ENCODE measurements around the gene CDH13.

The CDH13 gene

DNA sequence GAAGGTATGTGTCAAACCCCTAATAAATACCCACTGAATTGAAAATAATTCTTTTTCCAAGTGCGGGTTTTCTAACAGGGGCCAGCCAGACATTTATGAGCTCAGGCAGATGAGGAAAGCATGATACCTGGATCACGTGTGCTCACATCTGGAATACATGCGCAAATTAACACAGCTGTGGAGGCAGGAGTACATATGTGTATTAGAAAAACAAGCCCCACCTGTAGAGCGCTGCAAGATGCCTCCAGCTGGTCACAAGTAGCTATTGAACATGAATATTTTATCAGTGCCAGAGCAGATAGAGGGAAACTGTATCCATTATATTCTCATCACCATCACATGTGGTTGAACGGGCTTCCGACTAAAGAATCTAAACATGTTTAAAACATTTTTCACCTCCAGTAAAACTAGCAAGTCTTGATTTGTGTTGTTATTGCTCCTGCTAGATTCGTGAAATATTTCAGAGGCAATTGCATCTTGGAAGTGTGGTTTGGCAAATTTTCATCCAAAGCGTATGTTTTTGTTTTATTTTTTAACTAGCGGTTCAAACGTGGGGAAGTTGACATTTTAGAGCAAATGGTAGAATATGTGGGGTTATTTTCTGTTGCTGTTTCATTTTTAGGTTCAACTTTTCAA, 482.8 kb downstream of the CDH13 start:
- Histone ChIP-seq H3K36me3 (ENCODE audit: insufficient read depth, low read length) (no peaks in the 10 kb centered on the region), H3K27me3 (ENCODE audit: insufficient read depth, low read length) (no peaks in the 10 kb centered on the region), H3K27ac (ENCODE audit: low read depth, low read length) (no peak overlapping the region), H3K79me2 (ENCODE audit: control insufficient read depth, insufficient read depth, low read length, unreplicated experiment) (no peaks in the 10 kb centered on the region), H3K4me1 (ENCODE audit: control insufficient read depth, insufficient read depth, low read length, unreplicated experiment) (no peaks in the 10 kb centered on the region), H2AFZ (ENCODE audit: low read length, unreplicated experiment) (no peak overlapping the region), H3K4me3 (ENCODE audit: low read depth, low read length) (no peak overlapping the region)

- Histone ChIP-seq H3K36me3 (ENCODE audit: insufficient read depth, low read length) (no peaks in the 10 kb centered on the region), H3K27me3 (ENCODE audit: insufficient read depth, low read length) (no peaks in the 10 kb centered on the region), H3K27ac (ENCODE audit: low read depth, low read length) (no peak overlapping the region), H2AFZ (ENCODE audit: low read length, unreplicated experiment) (no peak overlapping the region), H3K4me1 (ENCODE audit: control insufficient read depth, insufficient read depth, low read length, unreplicated experiment) (no peaks in the 10 kb centered on the region), H3K4me3 (ENCODE audit: low read depth, low read length) (no peak overlapping the region), H3K79me2 (ENCODE audit: control insufficient read depth, insufficient read depth, low read length, unreplicated experiment) (no peaks in the 10 kb centered on the region)
These were observed 483.5 kb downstream of the CDH13 start for GRCh38 chr16:83110269-83110668.

- no peaks in the 10 kb centered on the region for H3K79me2 ChIP-seq (ENCODE audit: control insufficient read depth, insufficient read depth, low read length, unreplicated experiment)
- H2AFZ ChIP-seq (ENCODE audit: low read length, unreplicated experiment), result no peak overlapping the region
- no peaks in the 10 kb centered on the region for H3K27me3 ChIP-seq (ENCODE audit: insufficient read depth, low read length)
- no peaks in the 10 kb centered on the region for H3K36me3 ChIP-seq (ENCODE audit: insufficient read depth, low read length)
- H3K4me1 ChIP-seq (ENCODE audit: control insufficient read depth, insufficient read depth, low read length, unreplicated experiment), result no peaks in the 10 kb centered on the region
- no peak overlapping the region for H3K27ac ChIP-seq (ENCODE audit: low read depth, low read length)
- H3K4me3 ChIP-seq (ENCODE audit: low read depth, low read length), result no peak overlapping the region
These were observed 486.5 kb downstream of the CDH13 start for GRCh38 chr16:83113317-83113716.

DNA sequence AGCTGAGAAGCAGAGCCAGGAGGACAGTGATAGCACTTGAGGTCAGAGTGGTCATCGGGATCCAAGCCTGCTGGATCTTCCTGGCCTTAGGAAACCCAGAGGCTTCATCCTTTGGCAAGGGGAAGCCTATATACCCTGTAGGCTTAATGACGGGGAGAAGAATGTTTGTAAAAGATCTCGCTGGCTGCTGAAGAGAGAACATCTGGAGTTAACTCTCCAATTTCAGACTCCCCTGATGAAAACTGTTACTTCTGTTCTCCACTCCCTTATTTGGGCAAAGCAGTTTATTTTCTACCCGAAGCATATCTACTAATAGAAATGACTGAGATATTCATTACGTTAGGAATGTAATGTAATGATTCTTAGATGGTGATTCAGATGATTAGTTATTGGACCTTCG, 487.0 kb downstream of the CDH13 start:
- H3K79me2 ChIP-seq (ENCODE audit: control insufficient read depth, insufficient read depth, low read length, unreplicated experiment), result no peaks in the 10 kb centered on the region
- H3K4me3 ChIP-seq (ENCODE audit: low read depth, low read length), result no peak overlapping the region
- H2AFZ ChIP-seq (ENCODE audit: low read length, unreplicated experiment), result no peak overlapping the region
- H3K36me3 ChIP-seq (ENCODE audit: insufficient read depth, low read length), result no peaks in the 10 kb centered on the region
- no peaks in the 10 kb centered on the region for H3K4me1 ChIP-seq (ENCODE audit: control insufficient read depth, insufficient read depth, low read length, unreplicated experiment)
- no peaks in the 10 kb centered on the region for H3K27me3 ChIP-seq (ENCODE audit: insufficient read depth, low read length)
- H3K27ac ChIP-seq (ENCODE audit: low read depth, low read length), result no peak overlapping the region

DNA sequence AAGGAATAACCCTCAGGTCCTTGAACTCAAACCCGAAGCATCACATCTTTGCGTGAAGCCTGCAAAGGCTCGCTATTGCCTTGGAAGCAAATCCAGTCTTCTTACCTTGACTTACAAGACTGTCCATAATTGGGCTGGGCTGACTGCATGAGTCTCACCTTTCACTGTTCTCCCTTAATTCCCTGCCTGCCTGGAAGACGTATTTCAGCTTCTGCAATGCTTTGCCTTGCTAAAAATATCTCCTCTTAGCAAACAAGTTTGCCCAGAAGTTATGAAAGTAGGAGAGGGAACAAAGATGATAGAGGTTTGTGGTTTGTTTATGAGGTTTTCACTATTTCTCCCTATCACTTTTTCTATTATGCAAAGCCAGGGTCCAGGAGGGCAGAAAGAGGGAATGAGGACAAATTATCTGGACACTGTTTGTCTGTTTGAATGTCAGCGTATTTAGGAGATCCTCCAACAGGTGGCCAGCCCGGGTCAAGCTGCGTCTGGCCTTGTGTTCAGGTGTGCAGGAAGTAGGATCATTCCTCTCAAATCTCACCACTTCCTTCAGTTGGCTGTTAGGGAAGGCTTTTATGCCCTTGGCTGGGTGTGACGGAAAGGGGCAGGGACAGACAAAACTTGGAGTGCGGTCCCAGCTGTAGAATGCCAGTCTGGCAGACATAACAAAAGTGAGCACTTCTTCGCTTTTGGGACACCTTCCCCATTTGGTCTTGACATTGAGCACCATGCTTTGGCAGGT, 488.9 kb downstream of the CDH13 start:
- no peak overlapping the region for H2AFZ ChIP-seq (ENCODE audit: low read length, unreplicated experiment)
- H3K27ac ChIP-seq (ENCODE audit: low read depth, low read length), result no peak overlapping the region

GRCh38 chr16:83116274-83116892, 489.6 kb downstream of the CDH13 start:
- H3K27me3 ChIP-seq (ENCODE audit: insufficient read depth, low read length), result no peaks in the 10 kb centered on the region
- no peak overlapping the region for H3K27ac ChIP-seq (ENCODE audit: low read depth, low read length)
- H3K36me3 ChIP-seq (ENCODE audit: insufficient read depth, low read length), result no peaks in the 10 kb centered on the region
- no peaks in the 10 kb centered on the region for H3K4me1 ChIP-seq (ENCODE audit: control insufficient read depth, insufficient read depth, low read length, unreplicated experiment)
- no peaks in the 10 kb centered on the region for H3K79me2 ChIP-seq (ENCODE audit: control insufficient read depth, insufficient read depth, low read length, unreplicated experiment)
- H2AFZ ChIP-seq (ENCODE audit: low read length, unreplicated experiment), result no peak overlapping the region
- no peak overlapping the region for H3K4me3 ChIP-seq (ENCODE audit: low read depth, low read length)

More for the DNA sequence above, 488.9 kb downstream of the CDH13 start:
- no peaks in the 10 kb centered on the region for H3K36me3 ChIP-seq (ENCODE audit: insufficient read depth, low read length)
- H3K27me3 ChIP-seq (ENCODE audit: insufficient read depth, low read length), result no peaks in the 10 kb centered on the region
- no peaks in the 10 kb centered on the region for H3K4me1 ChIP-seq (ENCODE audit: control insufficient read depth, insufficient read depth, low read length, unreplicated experiment)
- H3K79me2 ChIP-seq (ENCODE audit: control insufficient read depth, insufficient read depth, low read length, unreplicated experiment), result no peaks in the 10 kb centered on the region
- no peak overlapping the region for H3K4me3 ChIP-seq (ENCODE audit: low read depth, low read length)

DNA sequence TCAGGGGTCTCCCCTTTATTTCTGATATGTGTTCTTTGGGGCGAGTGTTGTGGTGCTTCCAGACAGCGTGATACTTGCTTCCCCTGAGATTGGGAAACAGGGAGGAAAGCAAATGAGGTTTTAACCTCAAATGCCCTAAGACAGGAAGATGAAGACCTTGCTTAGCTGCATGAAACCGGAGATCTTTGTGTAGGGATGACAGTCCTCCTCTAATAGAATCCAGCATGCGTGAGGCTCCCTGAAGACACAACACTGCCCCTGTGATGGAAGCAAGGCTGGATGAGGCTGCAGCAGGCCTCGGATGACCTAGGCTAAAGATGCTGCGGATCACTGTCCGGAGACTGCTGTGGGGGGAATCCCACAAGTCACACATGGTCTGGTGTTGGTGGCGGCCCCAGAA, 491.0 kb downstream of the CDH13 start:
- Histone ChIP-seq H3K4me3 (ENCODE audit: low read depth, low read length) (no peak overlapping the region), H3K4me1 (ENCODE audit: control insufficient read depth, insufficient read depth, low read length, unreplicated experiment) (no peaks in the 10 kb centered on the region), H3K27me3 (ENCODE audit: insufficient read depth, low read length) (no peaks in the 10 kb centered on the region), H3K27ac (ENCODE audit: low read depth, low read length) (no peak overlapping the region), H2AFZ (ENCODE audit: low read length, unreplicated experiment) (no peak overlapping the region), H3K79me2 (ENCODE audit: control insufficient read depth, insufficient read depth, low read length, unreplicated experiment) (no peaks in the 10 kb centered on the region), H3K36me3 (ENCODE audit: insufficient read depth, low read length) (no peaks in the 10 kb centered on the region)

DNA sequence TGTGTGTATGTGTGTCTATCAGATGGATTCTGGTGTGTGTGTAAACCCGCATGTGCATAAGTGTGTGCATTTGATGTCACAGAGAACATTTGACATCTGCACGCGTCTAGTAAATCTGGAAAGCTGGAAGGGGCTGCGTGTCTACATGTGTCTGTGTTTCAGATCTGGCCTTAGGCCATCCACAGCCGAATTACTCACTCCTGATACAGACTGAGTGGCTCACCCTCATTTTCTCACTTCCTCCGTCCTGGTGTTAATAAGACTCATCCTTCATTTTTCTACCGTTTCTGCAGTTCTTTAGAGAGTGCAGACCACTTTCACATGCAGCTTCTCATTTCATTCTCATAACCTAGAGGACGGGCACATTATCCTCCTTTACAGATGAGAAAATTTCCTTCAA, 491.6 kb downstream of the CDH13 start:
- no peaks in the 10 kb centered on the region for H3K36me3 ChIP-seq (ENCODE audit: insufficient read depth, low read length)
- H3K4me3 ChIP-seq (ENCODE audit: low read depth, low read length), result no peak overlapping the region
- no peaks in the 10 kb centered on the region for H3K79me2 ChIP-seq (ENCODE audit: control insufficient read depth, insufficient read depth, low read length, unreplicated experiment)
- H3K4me1 ChIP-seq (ENCODE audit: control insufficient read depth, insufficient read depth, low read length, unreplicated experiment), result no peaks in the 10 kb centered on the region
- no peaks in the 10 kb centered on the region for H3K27me3 ChIP-seq (ENCODE audit: insufficient read depth, low read length)
- H3K27ac ChIP-seq (ENCODE audit: low read depth, low read length), result no peak overlapping the region
- no peak overlapping the region for H2AFZ ChIP-seq (ENCODE audit: low read length, unreplicated experiment)

GRCh38 chr16:83125999-83126568, 499.3 kb downstream of the CDH13 start:
- Histone ChIP-seq H3K27ac (ENCODE audit: low read depth, low read length) (no peak overlapping the region), H3K27me3 (ENCODE audit: insufficient read depth, low read length) (no peaks in the 10 kb centered on the region), H3K79me2 (ENCODE audit: control insufficient read depth, insufficient read depth, low read length, unreplicated experiment) (no peaks in the 10 kb centered on the region), H3K4me1 (ENCODE audit: control insufficient read depth, insufficient read depth, low read length, unreplicated experiment) (no peaks in the 10 kb centered on the region), H3K4me3 (ENCODE audit: low read depth, low read length) (no peak overlapping the region), H3K36me3 (ENCODE audit: insufficient read depth, low read length) (no peaks in the 10 kb centered on the region), H2AFZ (ENCODE audit: low read length, unreplicated experiment) (no peak overlapping the region)

DNA sequence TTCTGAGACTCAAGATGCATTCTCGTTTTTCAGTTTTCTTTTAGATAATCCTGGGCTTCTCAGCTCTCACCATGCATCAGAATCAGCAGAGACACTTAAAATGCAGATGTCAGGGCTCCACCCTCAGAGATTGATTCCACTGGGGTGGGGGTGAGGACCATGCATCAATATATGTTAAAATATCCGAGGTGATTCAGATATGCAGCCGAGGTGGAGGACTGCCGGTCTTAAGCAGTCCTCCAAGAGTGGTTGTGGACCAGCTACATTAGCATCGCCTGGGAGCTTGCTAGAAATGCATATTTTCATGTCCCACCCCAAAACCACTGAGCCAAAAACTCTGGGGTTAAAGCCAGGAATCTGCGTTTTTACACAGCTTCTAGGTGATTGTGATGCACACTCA, 501.3 kb downstream of the CDH13 start:
- Histone ChIP-seq H3K4me3 (ENCODE audit: low read depth, low read length) (no peak overlapping the region), H3K27me3 (ENCODE audit: insufficient read depth, low read length) (no peaks in the 10 kb centered on the region)

More for the DNA sequence above, 501.3 kb downstream of the CDH13 start:
- H3K79me2 ChIP-seq (ENCODE audit: control insufficient read depth, insufficient read depth, low read length, unreplicated experiment), result no peaks in the 10 kb centered on the region
- no peak overlapping the region for H3K27ac ChIP-seq (ENCODE audit: low read depth, low read length)
- H3K36me3 ChIP-seq (ENCODE audit: insufficient read depth, low read length), result no peaks in the 10 kb centered on the region
- H3K4me1 ChIP-seq (ENCODE audit: control insufficient read depth, insufficient read depth, low read length, unreplicated experiment), result no peaks in the 10 kb centered on the region
- no peak overlapping the region for H2AFZ ChIP-seq (ENCODE audit: low read length, unreplicated experiment)

Measured in ACC112 (cell line).